CD4-positive, alpha-beta T cell treated with Interleukin-12 subunit alpha and Interleukin-12 subunit beta, for 1 hour (primary cell): ENCODE data around the gene GEN1.

Experiments used
- DNase-seq: peaks from one replicate; pipeline ENCODE4 v3.0.0-alpha.2; 2020

The GEN1 gene

DNA sequence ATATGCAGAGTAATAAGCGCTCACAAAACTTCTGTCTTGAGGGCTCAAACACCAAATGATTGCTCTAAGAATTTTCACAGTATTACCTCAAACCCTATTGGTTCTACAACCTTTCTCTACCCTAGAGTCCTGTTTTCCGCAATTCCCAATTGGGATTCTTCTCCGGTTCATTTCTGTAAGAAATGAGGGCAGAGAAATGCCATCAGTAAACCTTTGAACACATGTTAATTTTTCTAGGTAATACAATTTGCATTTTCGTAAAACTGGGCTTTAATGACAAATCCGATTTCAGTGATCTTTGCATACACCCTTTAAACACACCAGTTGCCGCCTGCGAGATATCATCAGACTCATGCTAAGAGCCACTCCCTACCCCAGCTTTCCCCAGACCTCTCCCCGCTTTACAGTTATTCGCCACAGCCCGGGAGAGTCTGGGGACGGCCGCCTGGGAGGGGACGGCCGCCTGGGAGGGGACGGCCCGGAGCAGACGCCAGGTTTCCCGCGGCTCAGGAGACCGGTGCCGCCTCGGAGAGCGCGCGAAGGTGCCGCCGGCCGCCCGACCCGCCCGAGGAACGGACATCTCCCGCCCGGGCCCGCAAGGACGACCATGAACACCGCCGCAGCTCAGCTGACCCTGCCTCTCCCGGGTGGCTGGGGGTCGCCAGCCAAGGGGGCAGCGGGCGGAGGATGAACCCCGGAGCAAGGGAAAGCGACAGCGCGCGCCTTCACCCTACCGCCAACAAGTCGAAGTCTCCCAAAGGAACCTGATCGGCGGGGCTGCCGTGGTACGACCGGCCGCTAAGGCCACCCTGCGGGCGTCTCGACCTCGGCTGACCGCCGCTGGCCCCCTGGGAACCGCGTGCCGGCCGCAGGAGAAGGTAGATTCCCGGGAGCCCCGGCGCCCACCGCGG, 791 bp upstream of the GEN1 start:
- peak; percentile 42 for DNase-seq

DNA sequence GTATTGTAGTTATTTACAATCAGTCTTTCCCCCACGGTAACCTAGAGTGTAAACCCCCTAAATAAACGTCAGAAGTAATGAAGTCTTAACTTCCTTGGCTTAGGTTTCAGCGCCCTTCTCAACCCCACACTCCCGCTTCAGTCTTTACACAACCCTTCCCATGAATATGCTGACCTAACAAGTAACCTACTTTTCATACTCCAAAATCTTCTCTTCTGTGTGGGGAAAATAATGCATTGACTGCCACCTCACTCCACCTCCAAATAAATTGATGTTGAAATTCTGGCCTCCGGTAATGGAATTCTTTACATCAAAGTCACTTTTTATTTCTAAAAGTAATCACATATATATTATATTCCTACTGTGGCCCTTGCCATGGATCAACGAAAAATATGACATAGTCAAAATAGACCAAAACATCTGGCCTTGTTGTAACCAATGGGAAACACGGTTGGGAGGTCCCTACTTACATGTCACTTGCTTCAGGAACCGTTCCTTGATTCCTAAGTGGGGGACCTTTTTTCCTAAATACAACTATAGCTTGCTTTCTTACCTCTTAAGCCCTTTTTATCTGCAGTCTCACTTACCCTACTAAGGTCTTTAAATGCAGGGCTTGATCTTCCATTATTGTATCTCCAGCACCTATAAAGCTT, 961 bp downstream of the GEN1 start:
- DNase-seq, result no peak

GRCh38 chr2:17756668-17757067, 2.7 kb downstream of the GEN1 start:
- DNase-seq, result no peak

- DNase-seq, result no peak
Observed at GRCh38 chr2:17757321-17757720, 3.4 kb downstream of the GEN1 start.

GRCh38 chr2:17758118-17758517, 4.2 kb downstream of the GEN1 start:
- DNase-seq, result no peak

- DNase-seq, result no peak
Observed at GRCh38 chr2:17759805-17760204, 5.9 kb downstream of the GEN1 start.

- no peak for DNase-seq
Observed at GRCh38 chr2:17762451-17762850, 8.5 kb downstream of the GEN1 start.

GRCh38 chr2:17763641-17764333, 9.8 kb downstream of the GEN1 start:
- no peak for DNase-seq

DNA sequence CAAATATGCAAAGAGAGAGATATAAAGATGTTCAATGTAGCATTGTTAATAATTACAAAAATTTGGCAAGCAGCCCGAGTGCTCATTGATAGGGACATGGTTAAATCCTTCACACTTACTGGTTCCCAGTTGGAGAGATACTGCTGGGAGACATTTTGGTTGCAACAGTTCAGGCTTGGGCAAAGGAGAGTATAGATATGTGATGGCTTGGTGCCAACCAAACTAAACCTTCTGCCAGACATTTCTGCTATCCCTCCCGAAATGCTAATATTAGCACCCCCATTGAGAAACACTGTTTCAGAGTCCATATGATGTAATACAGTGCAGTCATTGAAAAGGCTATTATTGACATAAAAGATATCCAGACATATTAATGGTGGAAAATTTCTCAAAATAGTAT, 11.5 kb downstream of the GEN1 start:
- DNase-seq, result no peak

GRCh38 chr2:17768894-17769293, 15.0 kb downstream of the GEN1 start:
- no peak for DNase-seq

- DNase-seq, result no peak
Observed at GRCh38 chr2:17771956-17772355, 18.0 kb downstream of the GEN1 start.

GRCh38 chr2:17772532-17772931, 18.6 kb downstream of the GEN1 start:
- no peak for DNase-seq

- no peak for DNase-seq
Observed at GRCh38 chr2:17780546-17780945, 26.6 kb downstream of the GEN1 start.

DNA sequence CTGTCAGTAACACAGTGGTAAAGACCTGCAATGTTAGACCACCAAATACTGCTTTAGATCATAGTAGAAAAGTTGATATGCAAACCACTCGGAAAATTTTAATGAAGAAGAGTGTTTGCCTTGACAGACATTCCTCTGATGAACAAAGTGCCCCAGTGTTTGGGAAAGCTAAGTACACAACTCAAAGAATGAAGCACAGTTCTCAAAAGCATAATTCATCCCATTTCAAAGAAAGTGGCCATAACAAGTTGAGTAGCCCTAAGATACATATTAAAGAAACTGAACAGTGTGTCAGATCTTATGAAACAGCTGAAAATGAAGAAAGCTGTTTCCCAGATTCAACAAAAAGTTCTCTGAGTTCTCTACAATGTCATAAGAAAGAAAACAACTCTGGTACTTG, 27.5 kb downstream of the GEN1 start:
- DNase-seq, result no peak

DNA sequence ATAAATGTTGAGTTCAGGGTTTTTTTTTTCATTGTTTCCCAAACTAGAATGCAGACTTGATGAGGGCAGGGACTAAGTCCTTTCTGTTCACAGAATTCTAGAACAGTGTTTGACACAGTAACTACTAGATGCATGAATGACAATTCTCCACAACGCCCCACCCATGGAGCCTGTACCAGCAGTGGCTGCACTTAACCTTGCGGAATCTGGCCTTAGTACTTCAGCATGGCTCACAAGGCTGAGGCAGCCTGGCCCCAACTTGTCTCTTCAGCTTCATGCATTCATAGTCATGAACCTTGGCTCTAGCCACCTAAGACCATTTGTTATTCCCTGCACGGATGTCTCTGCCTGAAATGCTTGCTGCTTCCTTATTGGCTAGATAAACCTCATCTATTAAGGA, 32.8 kb downstream of the GEN1 start:
- DNase-seq, result no peak

DNA sequence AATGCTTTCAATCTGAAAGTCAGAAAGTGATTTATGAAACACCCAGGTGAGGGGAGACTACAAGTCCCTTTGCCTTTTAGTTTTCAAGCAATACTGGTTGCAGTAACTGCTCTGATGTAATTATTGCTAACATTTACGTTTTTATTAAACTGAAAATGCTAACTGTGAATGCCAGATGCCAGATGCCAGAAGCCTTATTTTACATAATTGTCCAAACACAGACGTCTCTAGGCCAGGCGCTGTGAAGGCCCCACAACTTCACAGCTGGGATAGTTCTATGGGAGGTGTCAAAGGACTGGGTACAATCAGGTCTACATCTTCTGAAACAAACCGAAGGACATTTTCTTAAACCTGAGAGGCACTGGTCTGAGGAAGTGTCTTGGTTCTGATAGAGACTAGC, 34.8 kb downstream of the GEN1 start:
- DNase-seq, result no peak

GRCh38 chr2:17790536-17790935, 36.6 kb downstream of the GEN1 start:
- no peak for DNase-seq

- no peak for DNase-seq
Observed at GRCh38 chr2:17791121-17791816, 37.3 kb downstream of the GEN1 start.

GRCh38 chr2:17791817-17792130, 37.8 kb downstream of the GEN1 start:
- DNase-seq, result no peak

DNA sequence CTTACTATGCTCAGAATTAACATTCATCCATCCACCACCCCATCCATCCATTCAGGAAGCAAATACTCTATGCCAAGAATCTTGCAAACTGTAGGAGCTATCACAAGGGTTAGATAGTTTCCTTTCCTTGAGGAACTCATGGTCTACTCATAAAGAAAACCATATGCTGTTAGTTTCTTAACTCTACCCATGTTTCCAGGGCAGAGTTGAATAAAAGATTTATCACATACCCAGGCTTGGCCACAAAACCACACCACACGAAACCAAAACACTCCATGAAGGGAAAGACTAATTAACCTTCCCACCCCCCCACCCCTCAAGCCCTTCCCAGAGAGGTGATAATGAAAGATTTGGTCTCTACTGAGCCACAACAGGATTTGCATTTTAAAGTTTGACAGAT, 38.6 kb downstream of the GEN1 start:
- no peak for DNase-seq

- DNase-seq, result no peak
Observed at GRCh38 chr2:17793296-17793695, 39.4 kb downstream of the GEN1 start.

DNA sequence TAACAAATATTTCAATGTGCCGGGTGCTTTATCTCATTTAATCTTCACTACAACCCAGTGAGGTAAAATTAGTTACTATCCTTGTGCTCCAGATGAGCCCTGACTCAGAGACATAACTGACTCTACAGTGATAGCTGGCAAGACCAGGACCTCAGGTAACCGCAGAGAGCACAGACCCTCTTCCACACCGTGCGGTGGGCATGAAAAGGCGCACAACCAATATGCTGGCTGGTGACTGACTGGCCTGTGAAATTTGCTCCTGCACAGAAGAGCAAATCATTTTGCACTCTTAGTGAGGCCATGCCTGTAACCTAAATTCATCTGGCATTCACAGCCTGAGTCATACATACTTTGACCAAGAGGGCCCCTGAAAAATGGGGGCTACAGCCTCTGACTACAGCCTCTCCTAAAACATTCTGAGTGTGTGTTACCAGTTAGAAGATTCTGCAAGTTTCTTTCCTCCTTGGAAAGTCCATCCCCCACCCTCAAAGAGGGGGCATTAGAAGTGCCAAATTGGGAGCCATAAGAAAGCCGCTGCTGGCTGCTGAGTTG, 39.9 kb downstream of the GEN1 start:
- DNase-seq, result no peak

DNA sequence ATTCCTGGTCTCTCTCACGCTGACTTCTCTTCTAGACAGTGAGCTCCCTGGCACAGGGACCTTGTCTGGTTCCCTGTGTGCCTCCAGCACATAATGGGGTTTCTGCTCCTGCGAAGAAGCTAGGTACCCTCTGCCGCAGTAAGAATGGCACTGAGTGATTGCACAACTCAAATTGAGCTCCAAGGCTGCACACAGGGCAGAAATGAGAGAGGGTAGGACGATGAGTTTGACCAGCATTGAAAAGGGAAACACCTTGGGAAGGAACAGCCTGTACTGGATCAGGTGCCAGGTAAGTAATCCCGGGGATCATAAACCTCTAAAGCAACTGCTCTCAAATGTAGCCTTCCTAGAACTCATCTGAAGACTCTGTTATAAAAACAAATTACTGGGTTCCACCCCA, 41.4 kb downstream of the GEN1 start:
- DNase-seq, result no peak
